Endothelial cell (in vitro differentiated cells): Measurements from ENCODE around the gene TLR6. TPM values are rescaled to one million over a fixed set of nuclear protein-coding genes. Genes with fewer than 3 reads are reported as not detected.

Experiments
- DNase-seq: peaks from one replicate; pipeline ENCODE4 v3.0.0; 2021; ENCODE audit warnings: low spot score
- H3K27ac Mint-ChIP-seq: one replicate; pipeline ENCODE4 v1.8.0; 2021; ENCODE audit warnings: mixed read lengths, inconsistent platforms; ENCODE audit not compliant: unreplicated experiment
- H3K27me3 Mint-ChIP-seq: one replicate; pipeline ENCODE4 v1.8.0; 2021; ENCODE audit warnings: mild to moderate bottlenecking, moderate library complexity, mixed read lengths, inconsistent platforms; ENCODE audit not compliant: unreplicated experiment
- H3K36me3 Mint-ChIP-seq: one replicate; pipeline ENCODE4 v1.8.0; 2021; ENCODE audit warnings: mild to moderate bottlenecking, low read depth, mixed read lengths, inconsistent platforms; ENCODE audit not compliant: unreplicated experiment
- H3K4me1 Mint-ChIP-seq: one replicate; pipeline ENCODE4 v1.8.0; 2021; ENCODE audit warnings: mild to moderate bottlenecking, mixed read lengths, inconsistent platforms; ENCODE audit not compliant: unreplicated experiment
- H3K4me3 Mint-ChIP-seq: one replicate; pipeline ENCODE4 v1.8.0; 2021; ENCODE audit warnings: mild to moderate bottlenecking, mixed read lengths, inconsistent platforms; ENCODE audit not compliant: unreplicated experiment
- H3K9me3 Mint-ChIP-seq: one replicate; pipeline ENCODE4 v1.8.0; 2021; ENCODE audit warnings: mixed read lengths, inconsistent platforms; ENCODE audit not compliant: unreplicated experiment
- total RNA-seq: library from RNA; stranded (reverse); fragmentation: NEBNext Ultra II Directional; extraction: Animal tissue kit (Norgen Biotek cat#: 25700); gene quantifications from one replicate; pipeline ENCODE4 v1.2.1, GENCODE V29; 2021; ENCODE audit not compliant: unreplicated experiment
- TF ChIP-seq, protein P1 (sequence below): fragments of 200-600 bp; sonication (generic); IDR thresholded peaks from one replicate; pipeline ENCODE4 v1.5.0; 2021; ENCODE audit warnings: antibody characterized with exemption; ENCODE audit not compliant: unreplicated experiment

Gene TLR6
- total RNA-seq, 1 donor from 2014 or later, result 0.85 TPM

DNA sequence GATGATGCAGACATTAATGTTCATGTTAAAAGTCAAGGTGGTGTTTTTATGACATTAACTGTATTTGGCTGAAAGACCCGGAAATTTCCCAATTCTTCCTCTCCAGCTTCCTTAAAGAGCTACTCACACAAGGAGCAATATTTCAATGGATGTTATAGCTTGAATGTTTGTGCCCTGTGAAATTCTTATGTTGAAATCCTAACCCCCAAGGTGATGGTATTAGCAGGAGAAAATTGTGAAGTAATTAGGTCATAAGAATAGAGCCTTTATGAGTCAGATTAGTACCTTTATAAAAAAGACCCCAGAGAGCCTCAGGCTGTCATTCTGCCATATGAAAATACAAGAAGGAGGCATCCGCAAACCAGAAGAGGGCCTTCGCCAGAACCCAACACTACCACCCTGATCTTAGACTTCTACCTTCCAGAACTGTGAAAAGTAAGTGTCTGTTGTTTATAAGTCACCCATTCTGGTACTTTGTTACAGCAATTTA, 55.6 kb downstream of the TLR6 start:
- TF ChIP-seq, protein P1, sequence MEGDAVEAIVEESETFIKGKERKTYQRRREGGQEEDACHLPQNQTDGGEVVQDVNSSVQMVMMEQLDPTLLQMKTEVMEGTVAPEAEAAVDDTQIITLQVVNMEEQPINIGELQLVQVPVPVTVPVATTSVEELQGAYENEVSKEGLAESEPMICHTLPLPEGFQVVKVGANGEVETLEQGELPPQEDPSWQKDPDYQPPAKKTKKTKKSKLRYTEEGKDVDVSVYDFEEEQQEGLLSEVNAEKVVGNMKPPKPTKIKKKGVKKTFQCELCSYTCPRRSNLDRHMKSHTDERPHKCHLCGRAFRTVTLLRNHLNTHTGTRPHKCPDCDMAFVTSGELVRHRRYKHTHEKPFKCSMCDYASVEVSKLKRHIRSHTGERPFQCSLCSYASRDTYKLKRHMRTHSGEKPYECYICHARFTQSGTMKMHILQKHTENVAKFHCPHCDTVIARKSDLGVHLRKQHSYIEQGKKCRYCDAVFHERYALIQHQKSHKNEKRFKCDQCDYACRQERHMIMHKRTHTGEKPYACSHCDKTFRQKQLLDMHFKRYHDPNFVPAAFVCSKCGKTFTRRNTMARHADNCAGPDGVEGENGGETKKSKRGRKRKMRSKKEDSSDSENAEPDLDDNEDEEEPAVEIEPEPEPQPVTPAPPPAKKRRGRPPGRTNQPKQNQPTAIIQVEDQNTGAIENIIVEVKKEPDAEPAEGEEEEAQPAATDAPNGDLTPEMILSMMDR, result no peak
- Mint-ChIP-seq H3K9me3 (peaks cover 12% of the 10 kb centered on the region), H3K36me3 (peaks cover 10% of the 10 kb centered on the region), H3K4me1 (no peaks in the 10 kb centered on the region), H3K27me3 (no peaks in the 10 kb centered on the region), H3K4me3 (no peak overlapping the region), H3K27ac (no peak overlapping the region)
- DNase-seq, result no peak

DNA sequence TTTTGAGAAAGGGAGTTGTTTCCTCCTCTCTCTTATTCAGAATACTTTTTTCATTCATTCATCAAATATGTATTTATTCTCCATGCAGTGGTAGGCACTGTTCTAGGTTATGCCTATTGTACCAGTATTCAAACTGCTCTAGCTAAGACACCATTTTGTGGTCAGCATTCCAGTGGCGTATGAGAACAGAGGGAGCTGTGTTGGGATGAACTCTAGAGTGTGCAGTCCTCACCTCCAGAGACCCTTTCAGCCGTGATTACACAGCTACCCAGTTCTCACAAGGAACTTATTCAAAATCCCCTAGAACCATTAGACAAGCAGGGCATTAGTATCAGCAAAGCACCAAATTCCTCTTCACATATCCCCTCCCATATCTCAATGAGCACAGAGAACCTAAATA, 56.3 kb downstream of the TLR6 start:
- no peaks in the 10 kb centered on the region for H3K4me1 Mint-ChIP-seq
- H3K27me3 Mint-ChIP-seq, result no peaks in the 10 kb centered on the region
- H3K4me3 Mint-ChIP-seq, result no peak overlapping the region
- TF ChIP-seq, protein P1, result no peak
- H3K36me3 Mint-ChIP-seq, result peaks cover 10% of the 10 kb centered on the region
- H3K27ac Mint-ChIP-seq, result no peak overlapping the region
- H3K9me3 Mint-ChIP-seq, result peaks cover 12% of the 10 kb centered on the region
- no peak for DNase-seq

- Mint-ChIP-seq H3K9me3 (no peaks in the 10 kb centered on the region), H3K4me3 (no peak overlapping the region), H3K4me1 (peaks cover 5% of the 10 kb centered on the region), H3K36me3 (no peaks in the 10 kb centered on the region), H3K27ac (no peak overlapping the region), H3K27me3 (no peaks in the 10 kb centered on the region)
- DNase-seq, result no peak
- TF ChIP-seq, protein P1, result no peak
Measured at GRCh38 chr4:38795087-38795486, 61.5 kb downstream of the TLR6 start.

DNA sequence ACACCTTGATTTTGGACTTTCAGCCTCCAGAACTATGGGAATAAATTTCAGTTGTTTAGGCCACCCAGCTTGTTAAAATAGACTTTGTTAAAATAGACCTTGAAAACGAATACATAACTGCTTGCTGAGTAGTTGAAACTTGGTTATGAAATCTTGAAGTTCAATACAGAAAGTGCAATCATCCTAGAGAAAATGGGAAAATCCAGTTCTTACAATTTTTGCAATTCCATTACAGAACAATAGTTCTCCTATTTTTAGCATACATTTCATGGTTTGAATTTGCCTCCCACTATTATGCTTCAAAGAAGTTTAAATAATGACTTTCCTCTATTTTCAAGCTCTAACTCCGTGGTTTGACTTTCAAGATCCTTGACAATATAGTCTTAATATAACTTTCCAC, 62.6 kb downstream of the TLR6 start:
- TF ChIP-seq, protein P1, result no peak
- Mint-ChIP-seq H3K27me3 (no peaks in the 10 kb centered on the region), H3K4me3 (no peak overlapping the region), H3K9me3 (no peaks in the 10 kb centered on the region), H3K36me3 (no peaks in the 10 kb centered on the region), H3K4me1 (peaks cover 5% of the 10 kb centered on the region), H3K27ac (no peak overlapping the region)
- no peak for DNase-seq

GRCh38 chr4:38791010-38791409, 65.6 kb downstream of the TLR6 start:
- H3K27me3 Mint-ChIP-seq, result peaks cover 2% of the 10 kb centered on the region
- no peak overlapping the region for H3K4me3 Mint-ChIP-seq
- H3K4me1 Mint-ChIP-seq, result peaks cover 5% of the 10 kb centered on the region
- H3K36me3 Mint-ChIP-seq, result no peaks in the 10 kb centered on the region
- TF ChIP-seq, protein P1, result no peak
- no peak overlapping the region for H3K27ac Mint-ChIP-seq
- H3K9me3 Mint-ChIP-seq, result no peaks in the 10 kb centered on the region
- DNase-seq, result no peak
